ENCODE measurements around the gene TMPRSS11D.

The TMPRSS11D gene

GRCh38 chr4:67899096-67899495, 15.3 kb upstream of the TMPRSS11D start:
- peaks cover under 1% of the 10 kb centered on the region for H3K27me3 Mint-ChIP-seq
- no peak overlapping the region for H3K27ac Mint-ChIP-seq
- H3K4me3 Mint-ChIP-seq, result no peak overlapping the region
- H3K4me1 Mint-ChIP-seq (ENCODE audit: low read depth), result peaks cover 3% of the 10 kb centered on the region
- no peaks in the 10 kb centered on the region for H3K36me3 Mint-ChIP-seq
- no peaks in the 10 kb centered on the region for H3K9me3 Mint-ChIP-seq (ENCODE audit: low read depth)

- Mint-ChIP-seq H3K4me1 (ENCODE audit: low read depth) (peaks cover 3% of the 10 kb centered on the region), H3K9me3 (ENCODE audit: low read depth) (no peaks in the 10 kb centered on the region), H3K36me3 (no peaks in the 10 kb centered on the region), H3K4me3 (no peak overlapping the region), H3K27me3 (no peaks in the 10 kb centered on the region), H3K27ac (no peak overlapping the region)
Observed at GRCh38 chr4:67897686-67898085, 13.9 kb upstream of the TMPRSS11D start.

GRCh38 chr4:67896421-67897065, 12.7 kb upstream of the TMPRSS11D start:
- Mint-ChIP-seq H3K27me3 (no peaks in the 10 kb centered on the region), H3K4me3 (no peak overlapping the region), H3K27ac (no peak overlapping the region)

GRCh38 chr4:67894659-67895058, 10.9 kb upstream of the TMPRSS11D start:
- no peak overlapping the region for H3K27ac Mint-ChIP-seq
- H3K9me3 Mint-ChIP-seq (ENCODE audit: low read depth), result no peaks in the 10 kb centered on the region
- H3K36me3 Mint-ChIP-seq, result no peaks in the 10 kb centered on the region
- no peak overlapping the region for H3K4me3 Mint-ChIP-seq
- no peaks in the 10 kb centered on the region for H3K27me3 Mint-ChIP-seq
- peaks cover 3% of the 10 kb centered on the region for H3K4me1 Mint-ChIP-seq (ENCODE audit: low read depth)

More at GRCh38 chr4:67896421-67897065, 12.7 kb upstream of the TMPRSS11D start:
- H3K4me1 Mint-ChIP-seq (ENCODE audit: low read depth), result peaks cover 3% of the 10 kb centered on the region
- no peaks in the 10 kb centered on the region for H3K9me3 Mint-ChIP-seq (ENCODE audit: low read depth)
- no peaks in the 10 kb centered on the region for H3K36me3 Mint-ChIP-seq

- peaks cover 3% of the 10 kb centered on the region for H3K4me1 Mint-ChIP-seq (ENCODE audit: low read depth)
- H3K4me3 Mint-ChIP-seq, result no peak overlapping the region
- no peak overlapping the region for H3K27ac Mint-ChIP-seq
- no peaks in the 10 kb centered on the region for H3K36me3 Mint-ChIP-seq
- H3K9me3 Mint-ChIP-seq (ENCODE audit: low read depth), result no peaks in the 10 kb centered on the region
- no peaks in the 10 kb centered on the region for H3K27me3 Mint-ChIP-seq
Observed at GRCh38 chr4:67892905-67893304, 9.1 kb upstream of the TMPRSS11D start.

- Mint-ChIP-seq H3K27me3 (no peaks in the 10 kb centered on the region), H3K4me1 (ENCODE audit: low read depth) (peaks cover 3% of the 10 kb centered on the region), H3K27ac (no peak overlapping the region), H3K9me3 (ENCODE audit: low read depth) (no peaks in the 10 kb centered on the region), H3K36me3 (no peaks in the 10 kb centered on the region), H3K4me3 (no peak overlapping the region)
Observed at GRCh38 chr4:67892253-67892652, 8.5 kb upstream of the TMPRSS11D start.

- Mint-ChIP-seq H3K27me3 (no peaks in the 10 kb centered on the region), H3K4me3 (no peak overlapping the region), H3K9me3 (ENCODE audit: low read depth) (no peaks in the 10 kb centered on the region), H3K27ac (no peak overlapping the region), H3K36me3 (no peaks in the 10 kb centered on the region), H3K4me1 (ENCODE audit: low read depth) (peaks cover 3% of the 10 kb centered on the region)
Observed at GRCh38 chr4:67891645-67892044, 7.8 kb upstream of the TMPRSS11D start.

GRCh38 chr4:67886281-67886680, 2.5 kb upstream of the TMPRSS11D start:
- Mint-ChIP-seq H3K9me3 (ENCODE audit: low read depth) (no peaks in the 10 kb centered on the region), H3K27me3 (peaks cover 4% of the 10 kb centered on the region)

GRCh38 chr4:67885762-67886161, 2.0 kb upstream of the TMPRSS11D start:
- Mint-ChIP-seq H3K27me3 (peaks cover 4% of the 10 kb centered on the region), H3K36me3 (no peaks in the 10 kb centered on the region), H3K4me1 (ENCODE audit: low read depth) (no peaks in the 10 kb centered on the region), H3K4me3 (no peak overlapping the region), H3K9me3 (ENCODE audit: low read depth) (no peaks in the 10 kb centered on the region), H3K27ac (no peak overlapping the region)

More at GRCh38 chr4:67886281-67886680, 2.5 kb upstream of the TMPRSS11D start:
- Mint-ChIP-seq H3K4me1 (ENCODE audit: low read depth) (no peaks in the 10 kb centered on the region), H3K27ac (no peak overlapping the region), H3K36me3 (no peaks in the 10 kb centered on the region), H3K4me3 (no peak overlapping the region)

GRCh38 chr4:67884701-67885100, 899 bp upstream of the TMPRSS11D start:
- Mint-ChIP-seq H3K27ac (no peak overlapping the region), H3K27me3 (peaks cover 4% of the 10 kb centered on the region), H3K4me3 (no peak overlapping the region), H3K36me3 (no peaks in the 10 kb centered on the region), H3K9me3 (ENCODE audit: low read depth) (no peaks in the 10 kb centered on the region), H3K4me1 (ENCODE audit: low read depth) (no peaks in the 10 kb centered on the region)

GRCh38 chr4:67883458-67883857, 344 bp downstream of the TMPRSS11D start:
- H3K36me3 Mint-ChIP-seq, result no peaks in the 10 kb centered on the region
- H3K9me3 Mint-ChIP-seq (ENCODE audit: low read depth), result no peaks in the 10 kb centered on the region
- H3K4me3 Mint-ChIP-seq, result no peak overlapping the region
- no peak overlapping the region for H3K27ac Mint-ChIP-seq
- H3K27me3 Mint-ChIP-seq, result peaks cover 9% of the 10 kb centered on the region
- H3K4me1 Mint-ChIP-seq (ENCODE audit: low read depth), result no peaks in the 10 kb centered on the region

- Mint-ChIP-seq H3K36me3 (no peaks in the 10 kb centered on the region), H3K9me3 (ENCODE audit: low read depth) (no peaks in the 10 kb centered on the region), H3K27me3 (peaks cover 9% of the 10 kb centered on the region), H3K27ac (no peak overlapping the region), H3K4me3 (no peak overlapping the region), H3K4me1 (ENCODE audit: low read depth) (no peaks in the 10 kb centered on the region)
Observed at GRCh38 chr4:67880866-67881610, 2.8 kb downstream of the TMPRSS11D start.

- no peak overlapping the region for H3K4me3 Mint-ChIP-seq
- H3K27me3 Mint-ChIP-seq, result peaks cover 8% of the 10 kb centered on the region
- H3K4me1 Mint-ChIP-seq (ENCODE audit: low read depth), result no peaks in the 10 kb centered on the region
- H3K27ac Mint-ChIP-seq, result no peak overlapping the region
- H3K36me3 Mint-ChIP-seq, result no peaks in the 10 kb centered on the region
- no peaks in the 10 kb centered on the region for H3K9me3 Mint-ChIP-seq (ENCODE audit: low read depth)
Observed at GRCh38 chr4:67879486-67879885, 4.3 kb downstream of the TMPRSS11D start.

GRCh38 chr4:67877086-67877485, 6.7 kb downstream of the TMPRSS11D start:
- Mint-ChIP-seq H3K27me3 (peaks cover 8% of the 10 kb centered on the region), H3K9me3 (ENCODE audit: low read depth) (no peaks in the 10 kb centered on the region), H3K27ac (no peak overlapping the region), H3K4me3 (no peak overlapping the region), H3K4me1 (ENCODE audit: low read depth) (no peaks in the 10 kb centered on the region), H3K36me3 (no peaks in the 10 kb centered on the region)

- Mint-ChIP-seq H3K36me3 (no peaks in the 10 kb centered on the region), H3K4me3 (no peak overlapping the region), H3K4me1 (ENCODE audit: low read depth) (no peaks in the 10 kb centered on the region), H3K27ac (no peak overlapping the region), H3K9me3 (ENCODE audit: low read depth) (no peaks in the 10 kb centered on the region), H3K27me3 (peaks cover 8% of the 10 kb centered on the region)
Observed at GRCh38 chr4:67874986-67875385, 8.8 kb downstream of the TMPRSS11D start.

- Mint-ChIP-seq H3K27me3 (peaks cover 2% of the 10 kb centered on the region), H3K4me3 (no peak overlapping the region), H3K4me1 (ENCODE audit: low read depth) (no peaks in the 10 kb centered on the region), H3K9me3 (ENCODE audit: low read depth) (no peaks in the 10 kb centered on the region), H3K36me3 (no peaks in the 10 kb centered on the region), H3K27ac (no peak overlapping the region)
Observed at GRCh38 chr4:67873116-67873515, 10.7 kb downstream of the TMPRSS11D start.

All from activated naive CD8-positive, alpha-beta T cell (primary cell).